Lower leg skin (tissue), 4 donors: ENCODE data around the gene PRDM16. TPM values are rescaled to one million over a fixed set of nuclear protein-coding genes. Genes with fewer than 3 reads are reported as not detected.
"Not testable (repeated sequence)": the region's sequence is repeated elsewhere in the genome, so short reads cannot be mapped to it uniquely, and the experiment has no call there.

Experiments used
- DNase-seq, 2 donors: peaks; one replicate each; pipeline ENCODE4 v3.0.0-alpha.2; 2019; ENCODE audit warnings: low spot score in 2 of 2
- H3K4me3 ChIP-seq: fragments of 200-600 bp; sonication (generic); 2 replicates; pipeline ENCODE4 v1.5.1; 2017; ENCODE audit warnings: mild to moderate bottlenecking, low read depth; ENCODE audit not compliant: poor library complexity, severe bottlenecking
- CTCF ChIP-seq, 3 donors: fragments of 450-650 bp; IDR thresholded peaks; one replicate each; pipeline ENCODE4 v1.5.1; 2016; ENCODE audit warnings: antibody characterized with exemption in 3 of 3, mild to moderate bottlenecking in 3 of 3, moderate library complexity in 2 of 3
- POLR2A ChIP-seq, 2 donors: fragments of 450-650 bp; IDR thresholded peaks; one replicate each; pipeline ENCODE4 v1.6.1; 2016 to 2017; ENCODE audit warnings: antibody characterized with exemption in 2 of 2, mild to moderate bottlenecking in 1 of 2, moderate library complexity in 1 of 2
- WGBS, 2 donors: methylation state at CpG; one replicate each; pipeline ENCODE4 v1.1.5; 2018; 5-methylcytosine and 5-hydroxymethylcytosine counted together
- intact Hi-C: fragments of 100-400 bp; cut with DNase I; formaldehyde crosslinking; loops from one replicate; pipeline ENCODE4 v1.15.0; 2023; ENCODE audit warnings: low total_unique reads
- total RNA-seq, 4 donors: library from RNA; depleted of rRNA; stranded (reverse); fragments of >200 nt; gene quantifications; one replicate each; pipeline ENCODE4 v1.1.0, GENCODE V29; 2016

PRDM16 gene
- total RNA-seq, 4 donors from 2014 or later = 0.08 to 0.91 (median 0.56) TPM; not detected in 1

- DNase-seq = no peak
- no peak overlapping the region for H3K4me3 ChIP-seq
- TF ChIP-seq CTCF (IDR thresholded peaks at IDR 0.05) (no peak), POLR2A (IDR thresholded peaks at IDR 0.05) (no peak)
- intact Hi-C loops = no loop called here
- WGBS, 2 donors = 62 to 68% methylated on average over 12 of the region's 12 CpGs
Observed at GRCh38 chr1:3160647-3161145, 91.7 kb downstream of the PRDM16 start.

GRCh38 chr1:3161176-3161840 lies 92.3 kb downstream of the PRDM16 start:
- 59 to 73% methylated on average over 30 of the region's 30 CpGs for WGBS, 2 donors
- intact Hi-C loops = no loop called here
- no peak overlapping the region for H3K4me3 ChIP-seq
- no peak for DNase-seq
- TF ChIP-seq CTCF (IDR thresholded peaks at IDR 0.05) (no peak), POLR2A (IDR thresholded peaks at IDR 0.05) (no peak)

GRCh38 chr1:3162322-3162882 lies 93.4 kb downstream of the PRDM16 start:
- WGBS, 2 donors = 52 to 71% methylated on average over 24 to 27 of the region's 27 CpGs
- TF ChIP-seq POLR2A (IDR thresholded peaks at IDR 0.05) (no peak), CTCF (IDR thresholded peaks at IDR 0.05) (no peak)
- intact Hi-C loops = no loop called here
- H3K4me3 ChIP-seq = no peak overlapping the region
- DNase-seq = no peak

- TF ChIP-seq POLR2A (IDR thresholded peaks at IDR 0.05) (no peak), CTCF (IDR thresholded peaks at IDR 0.05) (no peak)
- intact Hi-C loops = no loop called here
Observed at GRCh38 chr1:3163356-3163755, 94.4 kb downstream of the PRDM16 start.

GRCh38 chr1:3164671-3165070 lies 95.7 kb downstream of the PRDM16 start:
- WGBS, 2 donors = 78 to 79% methylated on average over 17 to 20 of the region's 21 CpGs
- DNase-seq = no peak

More at GRCh38 chr1:3163356-3163755, 94.4 kb downstream of the PRDM16 start:
- DNase-seq = no peak
- 68 to 77% methylated on average over 11 to 14 of the region's 15 CpGs for WGBS, 2 donors
- no peak overlapping the region for H3K4me3 ChIP-seq

GRCh38 chr1:3165189-3165588 lies 96.2 kb downstream of the PRDM16 start:
- H3K4me3 ChIP-seq, DNase-seq, intact Hi-C loops: not testable (repeated sequence)
- WGBS, 2 donors = no CpG with 5 or more reads among the region's 1 CpG

More at GRCh38 chr1:3164671-3165070, 95.7 kb downstream of the PRDM16 start:
- TF ChIP-seq CTCF (IDR thresholded peaks at IDR 0.05) = no peak
- TF ChIP-seq POLR2A (IDR thresholded peaks at IDR 0.05) = no peak
- no peak overlapping the region for H3K4me3 ChIP-seq
- intact Hi-C loops = no loop called here
